HG03354 (cell line): Measurements from ENCODE around the gene MAP3K10.

Source experiments
- ATAC-seq: cut with Tn5 transposase; IDR thresholded peaks from one replicate; pipeline ENCODE4 v1.9.1; 2021; ENCODE audit warnings: mild to moderate bottlenecking; ENCODE audit not compliant: unreplicated experiment, poor library complexity, severe bottlenecking

The MAP3K10 gene

GRCh38 chr19:40231544-40232424 is 40.6 kb downstream of the MAP3K10 start:
- ATAC-seq = no peak

- no peak for ATAC-seq
These were observed 41.3 kb downstream of the MAP3K10 start for GRCh38 chr19:40232479-40232878.

- no peak for ATAC-seq
These were observed 42.0 kb downstream of the MAP3K10 start for GRCh38 chr19:40232949-40233810.

GRCh38 chr19:40233811-40234389 is 42.7 kb downstream of the MAP3K10 start:
- no peak for ATAC-seq

DNA sequence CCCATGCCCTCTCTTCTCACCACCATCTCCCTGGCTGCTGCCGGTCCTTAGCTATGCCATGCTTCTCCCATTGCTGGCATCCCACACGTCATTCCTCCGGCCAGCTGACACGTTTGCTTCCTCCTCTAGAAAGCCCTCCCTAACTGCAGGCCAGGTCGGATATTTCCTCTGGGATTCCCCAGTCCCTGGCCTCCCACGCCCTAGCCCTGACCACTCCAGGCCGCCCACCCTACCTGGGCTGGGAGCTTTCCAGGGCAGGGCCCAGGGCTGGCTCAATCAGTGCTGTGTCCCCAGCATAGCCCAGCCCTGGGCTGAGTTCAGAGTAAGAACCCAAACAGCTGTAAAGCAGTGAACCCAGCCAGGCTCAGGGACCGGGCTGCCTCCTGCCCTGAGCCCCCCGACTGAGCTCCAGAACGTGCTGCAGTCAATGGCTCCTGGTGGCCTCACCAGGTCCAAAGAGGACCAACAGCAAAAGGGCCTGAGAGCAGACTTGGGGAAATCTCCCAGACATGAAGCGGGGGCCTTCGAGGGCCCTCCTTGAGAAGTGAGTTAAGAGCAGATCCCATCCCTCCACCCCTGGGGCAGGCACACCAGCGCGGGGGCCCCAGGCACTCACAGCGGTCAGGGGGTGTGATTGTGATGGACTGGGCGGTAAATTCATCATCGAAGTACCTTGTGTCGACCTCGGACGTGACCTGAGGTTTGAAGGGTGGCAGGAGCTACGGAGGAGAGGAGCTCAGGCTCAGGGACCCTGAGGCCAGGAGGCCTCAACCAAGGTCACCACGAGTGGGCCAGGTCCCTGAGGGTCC is 43.4 kb downstream of the MAP3K10 start:
- no peak for ATAC-seq

GRCh38 chr19:40235238-40236025 is 44.2 kb downstream of the MAP3K10 start:
- no peak for ATAC-seq

GRCh38 chr19:40236026-40236355 is 44.8 kb downstream of the MAP3K10 start:
- ATAC-seq = no peak

DNA sequence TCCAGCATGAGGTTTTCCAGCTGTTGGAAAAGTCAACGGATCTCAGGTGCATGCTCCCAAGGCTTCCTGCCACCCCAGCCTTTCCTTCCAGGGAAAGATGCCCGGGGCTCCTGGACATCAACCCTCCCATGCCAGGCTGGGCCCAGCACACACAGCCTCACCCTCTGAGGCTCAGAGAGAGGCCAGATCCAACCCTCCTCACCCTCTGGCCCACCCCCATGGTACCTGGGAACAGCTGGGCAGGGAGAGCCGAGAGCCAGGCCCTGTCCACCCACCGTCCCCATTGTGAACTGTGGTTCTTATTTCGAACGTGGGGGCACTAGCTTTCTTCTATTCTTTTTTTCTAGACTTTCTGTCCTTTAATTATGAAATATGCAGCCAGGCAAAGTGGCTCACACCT is 45.1 kb downstream of the MAP3K10 start:
- ATAC-seq = no peak

DNA sequence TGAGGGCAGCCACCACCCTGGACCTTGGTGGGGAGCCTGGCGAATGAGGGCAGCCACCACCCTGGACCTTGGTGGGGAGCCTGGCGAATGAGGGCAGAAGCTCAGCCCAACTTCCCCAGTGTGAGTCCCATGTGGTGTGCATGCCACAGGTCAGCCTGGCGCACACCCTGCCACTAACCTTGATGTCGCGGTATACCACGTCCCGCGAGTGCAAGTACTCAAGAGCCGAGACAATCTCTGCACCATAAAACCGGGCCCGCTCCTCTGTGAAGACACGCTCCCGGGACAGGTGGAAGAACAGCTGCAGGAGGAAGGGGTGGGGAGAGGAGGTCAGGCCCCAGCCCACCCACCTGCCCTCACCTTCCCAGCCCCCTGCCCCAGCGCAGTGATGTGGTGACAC is 46.6 kb downstream of the MAP3K10 start:
- no peak for ATAC-seq

- ATAC-seq = no peak
These were observed 47.5 kb downstream of the MAP3K10 start for GRCh38 chr19:40238775-40239174.

DNA sequence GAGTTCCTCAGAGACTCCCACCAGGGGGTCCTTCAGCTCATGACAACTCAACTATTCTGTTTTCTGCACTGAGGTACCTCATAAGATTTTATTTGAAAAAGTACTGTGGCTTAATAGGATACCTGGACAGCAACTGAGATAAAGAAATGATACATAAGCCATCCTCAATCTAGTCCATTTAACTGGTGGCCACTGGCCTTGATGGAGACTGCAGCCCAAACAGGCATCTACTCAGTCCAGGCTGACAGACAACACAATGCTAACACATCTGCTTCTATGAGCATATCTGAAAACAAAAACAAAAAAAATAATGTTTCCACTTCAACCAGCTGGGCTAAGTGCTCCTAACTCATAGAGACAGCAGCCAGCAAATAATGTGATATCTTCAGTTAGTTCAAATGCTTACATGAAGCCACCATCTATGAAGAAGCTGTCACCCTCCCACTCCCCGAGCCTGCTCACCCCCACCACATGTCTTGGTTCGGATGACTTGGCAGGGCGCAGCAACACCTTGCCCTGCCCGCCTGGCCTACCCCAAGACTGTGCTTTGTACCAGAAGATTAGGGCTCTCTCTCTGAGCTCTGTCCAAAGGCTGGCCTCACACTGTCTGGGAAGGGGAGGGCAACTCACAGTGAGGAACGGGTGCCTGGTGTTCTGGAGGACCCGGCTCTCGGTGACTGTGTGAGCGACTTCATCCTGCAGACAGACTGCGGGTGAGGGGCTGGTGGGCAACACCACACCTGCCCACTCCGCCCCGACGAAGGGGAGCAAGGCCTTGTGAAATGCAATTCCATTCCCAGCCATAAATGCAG is 48.4 kb downstream of the MAP3K10 start:
- ATAC-seq = no peak

DNA sequence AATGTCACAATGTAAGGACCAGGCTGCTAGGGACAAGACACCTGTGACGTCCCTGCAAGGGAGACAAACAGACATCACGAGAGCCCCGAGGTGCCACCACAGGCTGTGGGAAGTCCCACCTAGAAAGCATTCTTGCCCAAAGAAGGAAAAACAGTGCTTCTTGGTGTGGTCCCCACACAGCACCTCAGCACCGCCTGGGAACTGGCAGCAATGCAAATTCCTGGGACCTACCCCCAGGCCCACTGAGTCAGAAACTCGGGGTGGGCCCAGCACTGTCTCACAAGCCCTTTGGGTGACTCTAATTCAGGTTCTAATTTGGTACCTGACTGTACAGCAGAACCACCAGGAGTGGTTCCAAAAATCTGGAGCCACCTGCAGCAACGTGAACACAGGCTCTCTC is 49.1 kb downstream of the MAP3K10 start:
- ATAC-seq = no peak

DNA sequence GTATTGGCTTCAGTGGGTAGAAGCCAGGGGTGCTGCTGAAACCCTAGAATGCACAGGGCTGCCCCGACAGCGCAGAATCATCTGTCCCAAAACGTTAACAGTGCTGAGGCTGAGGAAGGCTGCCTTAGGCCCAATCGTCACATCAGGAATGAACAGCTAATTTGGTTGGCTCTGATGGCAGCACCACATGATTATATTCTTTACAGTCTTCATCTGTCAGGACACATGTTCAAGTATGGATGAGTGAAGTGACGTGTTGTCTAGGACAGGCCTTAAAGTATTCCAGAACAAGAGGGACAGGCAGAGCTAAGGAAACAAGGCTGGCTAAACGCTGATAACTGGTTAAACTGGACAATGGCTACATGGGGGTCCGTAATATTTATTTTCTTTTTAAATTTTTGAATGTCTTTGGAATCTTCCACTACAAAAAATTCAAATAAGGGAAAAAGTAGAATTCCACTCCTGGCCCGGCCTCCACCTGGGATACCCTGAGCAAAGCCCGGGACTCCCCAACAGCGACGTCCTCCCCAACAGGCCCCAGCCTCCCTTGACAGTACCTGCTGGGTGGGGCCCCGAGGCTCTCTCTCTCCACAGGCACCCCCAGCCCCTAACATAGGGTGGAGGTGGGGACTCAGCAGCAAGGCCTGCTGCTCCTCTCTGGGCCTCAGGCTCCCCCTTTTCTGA is 50.0 kb downstream of the MAP3K10 start:
- ATAC-seq = no peak

GRCh38 chr19:40241809-40242384 is 50.7 kb downstream of the MAP3K10 start:
- ATAC-seq = no peak

DNA sequence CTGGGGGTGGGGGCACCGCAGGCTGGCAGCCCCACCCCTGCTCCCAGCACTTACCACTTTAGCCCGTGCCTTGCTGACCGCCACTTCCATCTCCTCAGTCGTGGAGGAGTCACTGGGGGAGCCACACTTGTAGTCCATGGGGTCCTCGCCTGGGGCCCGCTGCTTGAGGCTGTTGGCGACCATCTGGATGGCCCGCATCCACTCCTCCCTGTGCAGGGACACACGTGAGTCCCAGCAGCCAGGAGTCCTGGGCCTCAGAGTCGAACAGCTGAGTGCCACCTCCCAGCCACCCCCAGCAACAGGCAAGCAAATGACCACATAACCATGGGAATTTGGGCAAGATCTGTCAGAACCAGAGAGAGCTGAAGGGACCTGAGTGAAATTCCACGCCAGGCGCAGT is 51.3 kb downstream of the MAP3K10 start:
- no peak for ATAC-seq

DNA sequence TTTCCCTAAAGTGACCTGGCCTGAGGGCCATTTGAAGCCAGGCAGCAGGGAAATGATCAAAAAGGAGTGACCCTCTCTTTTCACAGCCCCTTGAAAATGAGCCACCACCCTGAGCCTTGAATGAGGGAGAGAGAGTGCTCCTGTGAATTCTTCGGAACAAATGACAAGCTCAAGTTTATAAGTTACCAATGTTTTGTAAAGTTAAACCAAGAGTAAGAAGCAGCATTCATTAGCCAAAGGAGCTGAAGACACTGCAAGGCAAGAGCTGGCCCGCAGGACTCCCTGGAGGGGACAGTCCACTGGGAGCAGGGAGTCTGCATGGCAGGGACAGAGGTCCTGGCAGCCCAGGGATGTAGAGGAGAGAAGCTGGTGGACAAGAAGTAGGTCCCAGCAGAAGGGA is 52.0 kb downstream of the MAP3K10 start:
- no peak for ATAC-seq

GRCh38 chr19:40244579-40245317 is 53.5 kb downstream of the MAP3K10 start:
- ATAC-seq = no peak
